ENCODE measurements around the gene IFI35. TPM values are rescaled to one million over a fixed set of nuclear protein-coding genes. Genes with fewer than 3 reads are reported as not detected.

Gene IFI35
- total RNA-seq (100 to 1,000 TPM in 1 of 5 donors, 10 to 100 TPM in 2, 1 to 10 TPM in 2; 4.0 to 145 (median 19.5) TPM), polyA plus RNA-seq (10 to 100 TPM; 37.6 to 53.0 (median 46.4) TPM)
- long read RNA-seq, donor 1, partial matches to known transcripts, result 0 of 6 reads
- long read RNA-seq, donor 1, other reads (novel, unspliced or antisense), result 0 of 6 reads
- long read RNA-seq, donor 2, partial matches to known transcripts, result 0 of 3 reads
- long read RNA-seq, donor 2, other reads (novel, unspliced or antisense), result 0 of 3 reads
- long read RNA-seq, donor 3, partial matches to known transcripts, result 0 of 3 reads
- long read RNA-seq, donor 3, other reads (novel, unspliced or antisense), result 0 of 3 reads
- long read RNA-seq, donor 4, result 0 reads
- long read RNA-seq, donor 5, partial matches to known transcripts, result 0 of 5 reads
- long read RNA-seq, donor 5, other reads (novel, unspliced or antisense), result 0 of 5 reads
- long read RNA-seq, donor 6, transcript IFI35-204 (7 exons, 1,232 nt), result major isoform, 5 of 25 reads
- long read RNA-seq, donor 6, partial matches to known transcripts, result 14 of 25 reads
- long read RNA-seq, donor 6, other reads (novel, unspliced or antisense), result 0 of 25 reads
- long read RNA-seq, donor 7, transcript IFI35-204 (7 exons, 1,232 nt), result major isoform, 8 of 10 reads
- long read RNA-seq, donor 7, partial matches to known transcripts, result 0 of 10 reads
- long read RNA-seq, donor 7, other reads (novel, unspliced or antisense), result 0 of 10 reads
- long read RNA-seq, donor 8, transcript IFI35-203 (7 exons, 1,241 nt), result major isoform, 5 of 11 reads
- long read RNA-seq, donor 8, partial matches to known transcripts, result 0 of 11 reads
- long read RNA-seq, donor 8, other reads (novel, unspliced or antisense), result 0 of 11 reads
- long read RNA-seq, donor 9, partial matches to known transcripts, result 5 of 17 reads
- long read RNA-seq, donor 9, other reads (novel, unspliced or antisense), result 8 of 17 reads
- long read RNA-seq, donor 10, partial matches to known transcripts, result 0 of 6 reads
- long read RNA-seq, donor 10, other reads (novel, unspliced or antisense), result 0 of 6 reads

- 19 to 24% (median 21%) methylated on average over 18 of the region's 18 CpGs for WGBS, 5 donors
Measured at GRCh38 chr17:43006639-43007551, at the start of gene IFI35. IFI35 (plus strand) TSS chr17:43006784; CDS start chr17:43006948, 164 bp downstream.

GRCh38 chr17:42964161-42964932 is 42.2 kb upstream of the IFI35 start, which contains the start of gene AARSD1:
AARSD1 (minus strand) TSS chr17:42964454; CDS start chr17:42964440, 14 bp downstream.
- WGBS, 5 donors, result 1 to 2% (median 1%) methylated on average over 39 to 43 of the region's 43 CpGs
- peaks cover 29 to 40% (median 35%) of the 10 kb centered on the region in 4 donors for H3K36me3 ChIP-seq
- TF ChIP-seq CTCF (IDR thresholded peaks at IDR 0.05), result peak in 1 of 7 experiments; percentile 32
- no peak for TF ChIP-seq EP300 (IDR thresholded peaks at IDR 0.05)
- TF ChIP-seq POLR2AphosphoS5 (IDR thresholded peaks at IDR 0.05), result peak; percentile 94 to 99 (median 98)
- TF ChIP-seq POLR2A (IDR thresholded peaks at IDR 0.05), result peak in 2 of 4 donors; percentile 40 to 71
- H3K4me3 ChIP-seq, result peak within 1 kb of the TSS; percentile 58 to 86 (median 73)
- H3K4me1 ChIP-seq, result peaks cover 5 to 25% (median 23%) of the 10 kb centered on the region in 4 donors
- H3K27ac ChIP-seq, result peak within 1 kb of the TSS; percentile 76 to 91 (median 88)
- no peaks in the 10 kb centered on the region for H3K27me3 ChIP-seq
- no peaks in the 10 kb centered on the region for H3K9me3 ChIP-seq
- peak; percentile 93 to 98 for DNase-seq
- intact Hi-C loops (cut with DNase I; ENCODE audit: low total_unique reads), result no loop called here

More at GRCh38 chr17:43006639-43007551, at the start of gene IFI35:
- Histone ChIP-seq H3K27ac (peak within 1 kb of the TSS; percentile 91 to 98 (median 96)), H3K4me3 (peak within 1 kb of the TSS; percentile 62 to 70 (median 64)), H3K36me3 (peaks cover 18 to 36% (median 29%) of the 10 kb centered on the region in 4 donors), H3K27me3 (no peaks in the 10 kb centered on the region), H3K4me1 (peaks cover 18 to 70% (median 31%) of the 10 kb centered on the region in 4 donors), H3K9me3 (no peaks in the 10 kb centered on the region)
- intact Hi-C loops (cut with DNase I; ENCODE audit: low total_unique reads), result no loop called here
- DNase-seq, result peak; percentile 90 to 96
- TF ChIP-seq EP300 (IDR thresholded peaks at IDR 0.05) (no peak), POLR2A (IDR thresholded peaks at IDR 0.05) (no peak), CTCF (IDR thresholded peaks at IDR 0.05) (peak in 4 of 7 experiments; percentile 13 to 57 (median 40)), POLR2AphosphoS5 (IDR thresholded peaks at IDR 0.05) (peak; percentile 53 to 89 (median 67))

- intact Hi-C loops (cut with DNase I; ENCODE audit: low total_unique reads), result no loop called here
- no peaks in the 10 kb centered on the region for H3K27me3 ChIP-seq
- TF ChIP-seq EP300 (IDR thresholded peaks at IDR 0.05) (no peak), POLR2AphosphoS5 (IDR thresholded peaks at IDR 0.05) (no peak), POLR2A (IDR thresholded peaks at IDR 0.05) (no peak), CTCF (IDR thresholded peaks at IDR 0.05) (no peak)
- peaks cover 0 to 4% (median under 1%) of the 10 kb centered on the region in 4 donors for H3K36me3 ChIP-seq
- DNase-seq, result no peak
- no peak overlapping the region for H3K4me3 ChIP-seq
- H3K27ac ChIP-seq, result no peak overlapping the region
- peaks cover 5 to 19% (median 16%) of the 10 kb centered on the region in 4 donors for H3K4me1 ChIP-seq
- 42 to 69% (median 50%) methylated on average over 1 of the region's 1 CpG for WGBS, 5 donors
- no peaks in the 10 kb centered on the region for H3K9me3 ChIP-seq
Measured at GRCh38 chr17:42967925-42968324, 38.7 kb upstream of the IFI35 start.

Measured in stomach (tissue), 19 donors.